IPS-18a (cell line): ENCODE results near the gene CHRNA9.
"Not testable (repeated sequence)": the region's sequence is repeated elsewhere in the genome, so short reads cannot be mapped to it uniquely, and the experiment has no call there.

ENCODE experiments used
- H3K27ac ChIP-seq: one replicate; pipeline ENCODE4 v1.5.1; 2013; ENCODE audit warnings: low read length
- H3K27me3 ChIP-seq: one replicate; pipeline ENCODE4 v1.6.1; 2013; ENCODE audit warnings: mild to moderate bottlenecking, low read length; ENCODE audit not compliant: control insufficient read depth, insufficient read depth
- H3K36me3 ChIP-seq: one replicate; pipeline ENCODE4 v1.6.1; 2013; ENCODE audit warnings: low read depth, low read length; ENCODE audit not compliant: control insufficient read depth
- H3K4me1 ChIP-seq: one replicate; pipeline ENCODE4 v1.6.1; 2013; ENCODE audit warnings: low read depth, low read length; ENCODE audit not compliant: control insufficient read depth
- H3K4me3 ChIP-seq: one replicate; pipeline ENCODE4 v1.5.1; 2013; ENCODE audit warnings: low read length
- H3K9ac ChIP-seq: one replicate; pipeline ENCODE4 v1.6.1; 2013; ENCODE audit warnings: mild to moderate bottlenecking, low read length, moderate library complexity
- H3K9me3 ChIP-seq: one replicate; pipeline ENCODE4 v1.6.1; 2013; ENCODE audit warnings: low read depth, low read length; ENCODE audit not compliant: control insufficient read depth

The CHRNA9 gene, protein sequence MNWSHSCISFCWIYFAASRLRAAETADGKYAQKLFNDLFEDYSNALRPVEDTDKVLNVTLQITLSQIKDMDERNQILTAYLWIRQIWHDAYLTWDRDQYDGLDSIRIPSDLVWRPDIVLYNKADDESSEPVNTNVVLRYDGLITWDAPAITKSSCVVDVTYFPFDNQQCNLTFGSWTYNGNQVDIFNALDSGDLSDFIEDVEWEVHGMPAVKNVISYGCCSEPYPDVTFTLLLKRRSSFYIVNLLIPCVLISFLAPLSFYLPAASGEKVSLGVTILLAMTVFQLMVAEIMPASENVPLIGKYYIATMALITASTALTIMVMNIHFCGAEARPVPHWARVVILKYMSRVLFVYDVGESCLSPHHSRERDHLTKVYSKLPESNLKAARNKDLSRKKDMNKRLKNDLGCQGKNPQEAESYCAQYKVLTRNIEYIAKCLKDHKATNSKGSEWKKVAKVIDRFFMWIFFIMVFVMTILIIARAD

DNA sequence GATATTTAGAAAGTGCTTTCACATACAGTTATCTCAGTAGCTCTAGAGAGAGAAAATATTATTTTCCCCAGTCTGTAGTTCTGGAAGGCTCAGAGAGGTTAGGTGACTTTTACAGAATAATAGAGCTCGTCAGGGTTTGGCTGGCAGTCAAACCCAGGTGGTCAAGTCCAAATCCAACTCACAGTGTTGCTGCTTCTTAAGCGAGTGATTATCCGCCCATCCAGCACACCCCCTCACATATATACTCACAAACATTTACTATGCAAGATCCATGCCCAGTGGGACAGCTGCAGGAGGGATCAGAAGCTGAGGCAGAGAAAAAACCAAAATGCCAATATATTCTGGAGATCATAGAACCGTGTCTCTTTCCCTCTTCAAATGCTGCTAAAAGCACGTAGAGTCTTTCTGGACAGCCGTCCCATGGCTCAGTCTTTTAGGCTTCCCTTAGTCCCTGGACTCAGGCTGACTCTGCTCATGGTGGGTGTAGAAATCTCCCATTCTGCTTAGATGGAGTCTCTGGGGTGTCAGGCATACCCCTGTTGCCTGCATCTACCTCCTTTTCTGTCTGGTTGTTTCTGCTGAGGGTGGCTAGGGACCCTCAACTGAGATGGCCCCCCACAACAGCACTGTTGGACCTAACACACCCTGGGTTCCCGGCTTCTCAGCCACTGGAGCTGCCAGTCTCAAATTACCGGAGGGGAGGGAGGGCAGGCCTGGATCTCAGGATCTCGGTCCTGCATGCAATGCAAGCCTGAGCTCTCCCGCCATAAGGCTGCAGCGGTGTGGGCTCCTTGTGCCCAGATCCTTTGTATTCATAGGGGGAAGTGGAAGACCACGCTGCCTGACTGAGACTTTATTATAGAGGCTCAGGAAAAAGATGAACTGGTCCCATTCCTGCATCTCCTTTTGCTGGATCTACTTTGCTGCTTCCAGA is at the start of gene CHRNA9:
CHRNA9 (plus strand) TSS at position 743 of the 934 bp plus-strand sequence; CDS start at position 878, 135 bp downstream.
- no peak within 1 kb of the TSS for H3K27ac ChIP-seq
- peaks cover 4% of the 10 kb centered on the region for H3K27me3 ChIP-seq
- no peaks in the 10 kb centered on the region for H3K36me3 ChIP-seq
- peak within 1 kb of the TSS; percentile 28 for H3K4me3 ChIP-seq
- H3K9me3 ChIP-seq: no peaks in the 10 kb centered on the region
- H3K9ac ChIP-seq: peak within 1 kb of the TSS; percentile 2
- H3K4me1 ChIP-seq: peaks cover 23% of the 10 kb centered on the region

DNA sequence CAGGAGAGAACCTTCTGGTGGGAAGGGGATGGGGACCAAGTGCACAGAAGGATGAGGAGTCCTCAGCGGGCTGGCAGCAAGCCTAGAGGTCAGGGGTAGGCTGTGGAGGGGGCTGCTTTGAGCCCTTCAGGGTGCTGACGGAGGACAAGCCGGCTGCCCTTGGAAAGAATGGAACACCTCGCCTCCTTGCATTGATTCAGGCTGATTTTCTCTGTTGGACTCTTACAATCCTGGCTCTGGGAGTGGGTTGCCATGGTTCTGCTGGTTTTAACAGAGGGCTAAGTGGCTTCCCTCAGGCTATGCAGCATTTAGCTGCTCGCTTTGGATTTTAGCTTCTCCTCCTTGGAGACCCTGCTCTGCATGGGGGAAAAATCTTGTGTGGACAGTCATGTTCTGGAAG is 49.4 kb upstream of the CHRNA9 start:
- H3K4me3 ChIP-seq: no peak overlapping the region
- peaks cover 4% of the 10 kb centered on the region for H3K4me1 ChIP-seq
- H3K27ac ChIP-seq: no peak overlapping the region
- no peaks in the 10 kb centered on the region for H3K9me3 ChIP-seq
- H3K9ac ChIP-seq: no peak overlapping the region
- no peaks in the 10 kb centered on the region for H3K27me3 ChIP-seq
- H3K36me3 ChIP-seq: no peaks in the 10 kb centered on the region

DNA sequence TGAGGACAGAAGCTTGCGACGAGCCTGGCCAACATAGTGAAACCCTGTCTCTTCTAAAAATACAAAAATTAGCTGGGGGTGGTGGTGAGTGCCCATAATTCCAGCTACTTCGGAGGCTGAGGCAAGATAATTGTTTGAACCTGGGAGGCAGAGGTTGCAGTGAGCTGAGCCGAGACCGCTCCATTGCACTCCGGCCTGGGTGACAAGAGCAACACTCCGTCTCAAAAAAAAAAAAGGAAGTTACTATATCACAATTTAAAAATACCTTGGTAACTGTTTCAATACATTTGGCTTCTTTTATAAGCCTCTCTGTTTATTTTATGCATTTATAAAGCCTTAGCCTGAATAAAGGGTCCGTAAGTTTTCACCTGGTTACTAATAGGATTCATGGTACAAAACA is 46.6 kb upstream of the CHRNA9 start:
- no peaks in the 10 kb centered on the region for H3K27me3 ChIP-seq
- H3K9ac ChIP-seq: no peak overlapping the region
- H3K4me3 ChIP-seq: no peak overlapping the region
- peaks cover 4% of the 10 kb centered on the region for H3K4me1 ChIP-seq
- no peaks in the 10 kb centered on the region for H3K9me3 ChIP-seq
- no peaks in the 10 kb centered on the region for H3K36me3 ChIP-seq
- H3K27ac ChIP-seq: no peak overlapping the region

DNA sequence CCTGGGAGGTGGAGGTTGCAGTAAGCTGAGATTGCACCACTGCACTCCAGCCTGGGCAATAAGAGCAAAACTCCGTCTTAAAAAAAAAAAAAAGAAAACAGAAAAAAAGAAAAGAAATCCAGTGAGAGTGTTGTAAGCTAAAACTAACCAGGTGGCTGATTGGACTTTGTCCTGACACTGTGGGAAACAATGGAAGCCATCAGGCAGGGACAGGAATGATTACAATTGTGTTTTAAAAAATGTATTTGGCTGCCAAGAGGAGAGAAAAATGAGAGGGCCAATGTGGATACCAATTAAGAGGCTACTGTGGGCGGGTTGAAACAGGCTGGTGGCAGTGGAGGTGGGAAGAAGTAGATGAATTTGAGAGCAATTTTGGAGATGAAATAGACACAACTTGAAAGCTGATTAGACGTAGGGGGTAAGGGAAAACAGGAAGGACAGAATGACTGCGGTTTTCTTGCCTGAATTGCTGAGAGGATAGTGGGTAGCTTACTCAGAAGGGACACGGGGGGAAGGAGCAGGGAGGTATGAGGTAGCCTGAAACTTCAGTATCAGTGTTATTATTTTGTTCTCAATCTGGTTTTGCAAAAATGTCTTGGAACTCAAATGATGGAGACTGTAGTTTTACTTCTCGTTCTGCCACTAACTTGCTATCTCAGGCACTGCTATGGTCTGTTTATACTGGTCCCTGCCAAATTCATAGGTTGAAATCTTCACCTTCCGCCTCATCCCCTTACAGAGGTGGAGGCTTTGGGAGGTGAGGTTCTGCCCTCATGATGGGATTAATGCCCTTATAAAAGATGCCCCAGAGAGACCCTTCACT is 45.6 kb upstream of the CHRNA9 start:
- Histone ChIP-seq H3K36me3 (no peaks in the 10 kb centered on the region), H3K4me3 (no peak overlapping the region), H3K27ac (no peak overlapping the region), H3K9ac (no peak overlapping the region), H3K9me3 (no peaks in the 10 kb centered on the region), H3K27me3 (no peaks in the 10 kb centered on the region), H3K4me1 (peaks cover 4% of the 10 kb centered on the region)

DNA sequence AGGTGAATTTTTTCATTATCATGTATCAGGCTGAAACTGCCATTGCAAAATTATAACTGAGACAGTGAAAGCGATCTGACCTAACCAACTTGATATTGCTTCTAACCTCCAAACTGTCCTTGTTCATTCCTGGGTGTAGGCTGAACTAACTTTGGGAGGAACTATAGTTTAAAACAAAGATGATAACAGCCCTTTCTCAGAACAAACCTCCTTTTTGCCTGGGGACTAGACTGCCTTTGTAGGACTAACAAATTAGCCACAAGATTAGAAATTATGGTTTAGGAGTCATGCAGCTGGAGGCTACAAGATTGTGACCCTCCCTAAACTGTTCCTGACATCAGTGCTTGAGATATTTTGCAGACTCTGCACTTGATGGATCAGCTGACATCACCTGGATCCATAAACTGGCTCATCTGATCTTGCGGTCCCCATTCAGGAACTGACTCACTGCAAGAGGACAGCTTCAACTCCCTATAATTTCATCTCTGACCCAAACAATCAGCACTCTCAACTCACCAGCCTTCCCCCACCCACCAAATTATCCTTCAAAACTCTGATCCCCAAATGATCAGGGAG is 44.4 kb upstream of the CHRNA9 start:
- not testable (repeated sequence) for H3K9ac ChIP-seq, H3K9me3 ChIP-seq, H3K27me3 ChIP-seq, H3K4me3 ChIP-seq, H3K4me1 ChIP-seq, H3K27ac ChIP-seq, H3K36me3 ChIP-seq

DNA sequence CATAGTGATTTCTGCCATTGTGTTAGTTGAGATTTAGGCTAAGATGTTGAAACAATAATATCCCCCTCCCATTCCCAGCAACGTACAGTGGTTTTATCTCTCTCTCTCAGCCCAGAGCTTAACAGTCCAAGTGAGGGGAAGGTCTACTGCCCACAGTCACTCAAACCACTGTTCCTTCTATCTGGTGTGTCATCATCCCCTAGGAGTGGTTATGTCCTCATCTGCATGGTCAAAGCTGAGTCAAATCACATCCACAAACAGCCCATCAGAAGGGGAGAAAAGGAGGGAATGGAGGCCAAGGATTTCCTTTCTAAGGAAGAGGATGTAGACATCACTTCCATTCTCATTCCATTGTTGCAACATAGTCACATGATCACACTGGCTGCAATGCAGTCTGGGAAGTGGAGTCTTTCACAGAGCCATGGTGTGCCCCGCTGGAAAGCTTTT is 42.8 kb upstream of the CHRNA9 start:
- Histone ChIP-seq H3K27ac (no peak overlapping the region), H3K27me3 (no peaks in the 10 kb centered on the region)

DNA sequence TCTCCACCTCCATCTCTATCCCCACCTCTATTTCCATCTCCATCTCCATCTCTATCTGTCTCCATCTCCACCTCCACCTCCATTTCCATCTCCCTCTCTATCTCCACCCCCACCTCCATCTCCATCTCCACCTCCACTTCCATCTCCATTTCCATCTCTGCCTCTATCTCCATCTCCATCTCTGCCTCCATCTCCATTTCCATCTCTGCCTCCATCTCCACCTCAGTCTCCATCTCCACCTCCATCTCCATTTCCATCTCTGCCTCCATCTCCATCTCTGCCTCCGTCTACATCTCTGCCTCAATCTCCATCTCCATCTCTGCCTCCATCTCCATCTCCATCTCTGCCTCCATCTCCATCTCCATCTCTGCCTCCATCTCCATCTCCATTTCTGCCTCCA is 40.8 kb upstream of the CHRNA9 start:
- H3K27ac ChIP-seq: no peak overlapping the region
- no peak overlapping the region for H3K9ac ChIP-seq
- H3K4me1 ChIP-seq: peaks cover 4% of the 10 kb centered on the region
- H3K4me3 ChIP-seq: no peak overlapping the region
- H3K9me3 ChIP-seq: peaks cover 5% of the 10 kb centered on the region
- H3K36me3 ChIP-seq: no peaks in the 10 kb centered on the region
- no peaks in the 10 kb centered on the region for H3K27me3 ChIP-seq

More for the DNA sequence above, 42.8 kb upstream of the CHRNA9 start:
- H3K9me3 ChIP-seq: peaks cover 5% of the 10 kb centered on the region
- no peaks in the 10 kb centered on the region for H3K36me3 ChIP-seq
- H3K4me3 ChIP-seq: no peak overlapping the region
- peaks cover 4% of the 10 kb centered on the region for H3K4me1 ChIP-seq
- H3K9ac ChIP-seq: no peak overlapping the region

DNA sequence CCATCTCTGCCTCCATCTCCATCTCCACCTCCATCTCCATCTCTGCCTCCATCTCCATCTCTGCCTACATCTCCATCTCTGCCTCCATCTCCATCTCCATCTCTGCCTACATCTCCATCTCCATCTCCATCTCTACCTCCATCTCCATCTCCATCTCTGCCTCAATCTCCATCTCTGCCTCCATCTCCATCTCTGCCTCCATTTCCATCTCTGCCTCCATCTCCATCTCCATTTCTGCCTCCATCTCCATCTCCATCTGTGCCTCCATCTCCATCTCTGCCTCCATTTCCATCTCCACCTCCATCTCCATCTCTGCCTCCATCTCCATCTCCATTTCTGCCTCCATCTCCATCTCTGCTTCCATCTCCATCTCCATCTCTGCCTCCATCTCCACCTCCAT is 40.1 kb upstream of the CHRNA9 start:
- not testable (repeated sequence) for H3K4me1 ChIP-seq, H3K9me3 ChIP-seq, H3K9ac ChIP-seq, H3K36me3 ChIP-seq, H3K27ac ChIP-seq, H3K4me3 ChIP-seq, H3K27me3 ChIP-seq

DNA sequence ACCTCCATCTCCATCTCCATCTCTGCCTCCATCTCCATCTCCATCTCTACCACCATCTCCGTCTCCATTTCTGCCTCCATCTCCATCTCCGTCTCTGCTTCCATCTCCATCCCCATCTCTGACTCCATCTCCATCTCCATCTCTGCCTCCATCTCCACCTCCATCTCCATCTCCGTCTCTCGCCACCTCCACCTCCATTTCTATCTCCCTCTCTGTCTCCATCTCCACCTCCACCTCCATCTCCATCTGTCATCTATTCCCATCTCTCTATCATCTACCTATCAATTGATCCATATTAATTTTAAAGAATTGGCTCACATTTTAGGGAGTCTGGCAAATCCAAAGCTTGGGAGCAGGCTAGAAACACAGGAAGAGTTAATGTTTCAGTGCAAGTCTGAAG is 39.6 kb upstream of the CHRNA9 start:
- H3K9me3 ChIP-seq: peaks cover 5% of the 10 kb centered on the region
- no peak overlapping the region for H3K27ac ChIP-seq
- H3K4me3 ChIP-seq: no peak overlapping the region
- no peaks in the 10 kb centered on the region for H3K27me3 ChIP-seq
- H3K36me3 ChIP-seq: no peaks in the 10 kb centered on the region
- no peak overlapping the region for H3K9ac ChIP-seq
- H3K4me1 ChIP-seq: no peaks in the 10 kb centered on the region

DNA sequence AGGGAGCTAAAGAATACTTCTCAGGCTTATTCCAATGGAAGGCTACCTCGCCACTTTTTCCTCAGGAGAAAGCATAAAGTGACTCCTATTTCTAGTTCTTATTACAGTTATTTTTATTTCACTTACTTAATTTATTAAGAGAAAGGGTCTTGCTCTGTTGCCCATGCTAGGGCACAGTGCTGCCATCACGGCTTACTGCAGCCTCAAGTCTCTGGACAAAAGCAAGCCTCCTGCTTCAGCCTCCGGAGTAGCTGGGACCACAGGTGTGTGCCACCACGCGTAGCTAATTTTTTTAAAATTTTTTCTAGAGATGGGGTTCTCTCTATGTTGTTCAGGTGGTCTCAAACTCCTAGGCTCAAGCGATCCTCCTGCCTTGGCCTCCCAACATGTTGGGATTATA is 36.0 kb upstream of the CHRNA9 start:
- H3K4me1 ChIP-seq: no peaks in the 10 kb centered on the region
- H3K36me3 ChIP-seq: no peaks in the 10 kb centered on the region
- no peak overlapping the region for H3K4me3 ChIP-seq
- no peaks in the 10 kb centered on the region for H3K27me3 ChIP-seq
- no peak overlapping the region for H3K27ac ChIP-seq
- H3K9me3 ChIP-seq: peaks cover 5% of the 10 kb centered on the region
- no peak overlapping the region for H3K9ac ChIP-seq
